Neural progenitor cell (in vitro differentiated cells): ENCODE results near the gene ADCY9. TPM values are rescaled to one million over a fixed set of nuclear protein-coding genes. Genes with fewer than 3 reads are reported as not detected.
A peak's percentile ranks its signal among the peaks of the same experiment; 100 is the strongest.
"Not testable (repeated sequence)": the region's sequence is repeated elsewhere in the genome, so short reads cannot be mapped to it uniquely, and the experiment has no call there.

Experiments used
- DNase-seq: peaks from one replicate; pipeline ENCODE4 v3.0.0-alpha.2; 2016; ENCODE audit warnings: low spot score
- H2AFZ ChIP-seq: fragments of 200-600 bp; sonication (generic); replicated peaks from 2 replicates; pipeline ENCODE4 v1.6.1; 2016; ENCODE audit warnings: antibody characterized with exemption
- H3F3A ChIP-seq: fragments of 200-600 bp; sonication (generic); 2 replicates; pipeline ENCODE4 v1.6.1; 2016; ENCODE audit warnings: antibody characterized with exemption, low read depth
- H3K27ac ChIP-seq: fragments of 200-600 bp; sonication (generic); 2 replicates; pipeline ENCODE4 v1.5.1; 2016; ENCODE audit warnings: mild to moderate bottlenecking
- H3K27me3 ChIP-seq: fragments of 200-600 bp; sonication (generic); 2 replicates; pipeline ENCODE4 v1.6.1; 2016; ENCODE audit warnings: mild to moderate bottlenecking, moderate library complexity
- H3K36me3 ChIP-seq: fragments of 200-600 bp; sonication (generic); 2 replicates; pipeline ENCODE4 v1.5.1; 2016
- H3K4me1 ChIP-seq: fragments of 200-600 bp; sonication (generic); 2 replicates; pipeline ENCODE4 v1.6.1; 2016; ENCODE audit warnings: mixed run types
- H3K4me2 ChIP-seq: fragments of 200-600 bp; sonication (generic); 2 replicates; pipeline ENCODE4 v1.6.1; 2016
- H3K4me3 ChIP-seq: fragments of 200-600 bp; sonication (generic); 2 replicates; pipeline ENCODE4 v1.5.1; 2016
- H3K79me2 ChIP-seq: fragments of 200-600 bp; sonication (generic); 2 replicates; pipeline ENCODE4 v1.6.1; 2016; ENCODE audit warnings: low read depth
- H3K9ac ChIP-seq: fragments of 200-600 bp; sonication (generic); 2 replicates; pipeline ENCODE4 v1.6.1; 2016
- H3K9me3 ChIP-seq: fragments of 200-600 bp; sonication (generic); 2 replicates; pipeline ENCODE4 v1.5.1; 2016; ENCODE audit warnings: low read depth
- H4K20me1 ChIP-seq: fragments of 200-600 bp; sonication (generic); 2 replicates; pipeline ENCODE4 v1.6.1; 2016; ENCODE audit warnings: low read depth
- H3K27ac Mint-ChIP-seq: 3 replicates; pipeline ENCODE4 v1.8.0; 2021; ENCODE audit warnings: mixed read lengths
- H3K27me3 Mint-ChIP-seq: 2 replicates; pipeline ENCODE4 v1.8.0; 2022; ENCODE audit warnings: low read depth, mild to moderate bottlenecking, inconsistent platforms, moderate library complexity, mixed read lengths; ENCODE audit not compliant: insufficient read depth
- H3K36me3 Mint-ChIP-seq: 3 replicates; pipeline ENCODE4 v1.8.0; 2021; ENCODE audit warnings: mixed read lengths
- H3K4me1 Mint-ChIP-seq: 3 replicates; pipeline ENCODE4 v1.8.0; 2021; ENCODE audit warnings: mixed read lengths
- H3K4me3 Mint-ChIP-seq: 3 replicates; pipeline ENCODE4 v1.8.0; 2021; ENCODE audit warnings: mild to moderate bottlenecking, moderate library complexity, mixed read lengths
- H3K9me3 Mint-ChIP-seq: 3 replicates; pipeline ENCODE4 v1.8.0; 2020; ENCODE audit warnings: mixed read lengths
- EZH2 ChIP-seq: fragments of 200-600 bp; sonication (generic); IDR thresholded peaks from 2 replicates; pipeline ENCODE4 v1.6.1; 2017; ENCODE audit warnings: antibody characterized with exemption, mild to moderate bottlenecking, moderate library complexity
- EZH2phosphoT487 ChIP-seq: fragments of 200-600 bp; sonication (generic); IDR thresholded peaks from 2 replicates; pipeline ENCODE4 v1.6.1; 2017; ENCODE audit warnings: antibody characterized with exemption
- total RNA-seq: library from RNA; depleted of rRNA; stranded (reverse); fragments of >200 nt; gene quantifications from 2 replicates; pipeline ENCODE4 v1.2.3, GENCODE V29; 2015; ENCODE audit warnings: low replicate concordance
- TF ChIP-seq, protein P1 (sequence below): fragments of 200-600 bp; sonication (generic); IDR thresholded peaks from 2 replicates; pipeline ENCODE4 v1.5.1; 2017; ENCODE audit warnings: antibody characterized with exemption, mild to moderate bottlenecking

The ADCY9 gene
- total RNA-seq, 1 donor from 2014 or later: 1.2 TPM

DNA sequence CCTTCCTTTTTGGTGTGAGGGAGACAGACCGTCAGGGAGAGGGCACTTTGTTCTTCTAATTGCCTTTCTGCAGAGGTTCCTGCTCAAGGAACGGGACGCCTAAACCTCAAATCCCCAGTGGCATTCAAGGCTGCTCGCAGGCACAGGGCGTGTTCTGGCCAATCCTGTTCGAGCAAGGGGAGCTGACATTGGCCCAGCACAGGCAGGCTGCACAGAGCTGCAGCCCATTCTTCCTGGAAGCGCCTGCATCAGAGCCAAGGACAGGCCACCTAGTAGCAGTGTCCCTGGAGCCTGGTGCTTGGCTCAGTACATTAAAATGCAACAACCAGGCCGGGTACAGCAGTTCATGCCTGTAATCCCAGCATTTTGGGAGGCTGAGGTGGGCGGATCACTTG lies 163.5 kb downstream of the ADCY9 start:
- Histone ChIP-seq H3K4me3 (no peak overlapping the region), H3K79me2 (no peaks in the 10 kb centered on the region), H3F3A (peaks cover 10% of the 10 kb centered on the region), H3K9me3 (no peaks in the 10 kb centered on the region), H3K9ac (no peak overlapping the region), H2AFZ (no peak overlapping the region), H3K27me3 (no peaks in the 10 kb centered on the region), H3K36me3 (no peaks in the 10 kb centered on the region), H3K27ac (no peak overlapping the region), H4K20me1 (no peaks in the 10 kb centered on the region), H3K4me2 (peak overlapping the region; percentile 4), H3K4me1 (peaks cover 12% of the 10 kb centered on the region)
- H3K4me1 Mint-ChIP-seq: peaks cover 27% of the 10 kb centered on the region
- peak; percentile 53 for DNase-seq
- H3K27ac Mint-ChIP-seq: no peak overlapping the region
- no peak overlapping the region for H3K4me3 Mint-ChIP-seq
- no peaks in the 10 kb centered on the region for H3K9me3 Mint-ChIP-seq
- no peaks in the 10 kb centered on the region for H3K36me3 Mint-ChIP-seq
- TF ChIP-seq EZH2phosphoT487 (no peak), EZH2 (no peak)
- TF ChIP-seq, protein P1, sequence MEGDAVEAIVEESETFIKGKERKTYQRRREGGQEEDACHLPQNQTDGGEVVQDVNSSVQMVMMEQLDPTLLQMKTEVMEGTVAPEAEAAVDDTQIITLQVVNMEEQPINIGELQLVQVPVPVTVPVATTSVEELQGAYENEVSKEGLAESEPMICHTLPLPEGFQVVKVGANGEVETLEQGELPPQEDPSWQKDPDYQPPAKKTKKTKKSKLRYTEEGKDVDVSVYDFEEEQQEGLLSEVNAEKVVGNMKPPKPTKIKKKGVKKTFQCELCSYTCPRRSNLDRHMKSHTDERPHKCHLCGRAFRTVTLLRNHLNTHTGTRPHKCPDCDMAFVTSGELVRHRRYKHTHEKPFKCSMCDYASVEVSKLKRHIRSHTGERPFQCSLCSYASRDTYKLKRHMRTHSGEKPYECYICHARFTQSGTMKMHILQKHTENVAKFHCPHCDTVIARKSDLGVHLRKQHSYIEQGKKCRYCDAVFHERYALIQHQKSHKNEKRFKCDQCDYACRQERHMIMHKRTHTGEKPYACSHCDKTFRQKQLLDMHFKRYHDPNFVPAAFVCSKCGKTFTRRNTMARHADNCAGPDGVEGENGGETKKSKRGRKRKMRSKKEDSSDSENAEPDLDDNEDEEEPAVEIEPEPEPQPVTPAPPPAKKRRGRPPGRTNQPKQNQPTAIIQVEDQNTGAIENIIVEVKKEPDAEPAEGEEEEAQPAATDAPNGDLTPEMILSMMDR: no peak
- H3K27me3 Mint-ChIP-seq: peaks cover 6% of the 10 kb centered on the region

DNA sequence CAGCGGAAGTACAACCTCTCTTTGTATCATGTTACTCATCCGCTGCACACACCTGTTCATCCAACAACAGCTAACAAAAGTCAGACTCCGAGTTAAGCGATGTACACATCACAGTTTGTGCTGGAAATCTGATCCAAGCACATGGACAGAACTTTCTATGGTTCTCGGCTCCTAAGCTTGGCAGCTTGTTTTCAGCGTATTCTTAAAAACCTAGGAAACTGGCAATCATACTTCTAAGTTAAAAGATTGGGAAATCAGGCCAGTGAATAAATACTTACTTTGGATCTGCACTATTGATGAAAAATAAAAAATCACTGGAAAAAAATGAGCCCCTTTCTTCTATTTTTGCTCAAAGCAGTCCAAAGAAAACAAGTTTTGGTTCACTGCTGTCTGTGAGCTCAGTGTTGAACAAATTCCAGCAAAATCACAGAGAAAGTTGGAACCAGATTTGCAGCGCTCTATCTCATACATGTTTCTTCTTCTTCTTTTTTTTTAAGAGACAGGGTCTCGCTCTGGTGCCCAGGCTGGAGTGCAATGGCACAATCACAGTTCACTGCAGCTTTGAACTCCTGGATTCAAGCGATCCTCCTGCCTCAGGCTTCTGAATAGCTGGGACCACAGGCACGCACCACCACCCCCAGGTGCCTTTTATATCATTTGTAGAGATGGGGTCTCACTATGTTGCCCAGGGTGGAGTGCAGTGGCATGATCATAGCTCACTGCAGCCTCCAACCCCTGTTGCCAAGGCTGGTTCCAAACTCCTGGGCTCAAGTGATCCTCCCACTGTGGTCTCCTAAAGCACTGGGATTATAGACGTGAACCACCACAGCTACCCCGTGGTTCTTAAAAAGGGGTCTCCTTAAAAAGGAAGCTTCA lies 164.1 kb downstream of the ADCY9 start:
- Mint-ChIP-seq H3K4me1 (peaks cover 23% of the 10 kb centered on the region), H3K36me3 (no peaks in the 10 kb centered on the region), H3K27ac (no peak overlapping the region), H3K27me3 (peaks cover 6% of the 10 kb centered on the region), H3K4me3 (no peak overlapping the region), H3K9me3 (no peaks in the 10 kb centered on the region)
- Histone ChIP-seq H3K36me3 (no peaks in the 10 kb centered on the region), H4K20me1 (no peaks in the 10 kb centered on the region), H3K27me3 (no peaks in the 10 kb centered on the region), H3F3A (peaks cover 10% of the 10 kb centered on the region), H2AFZ (no peak overlapping the region), H3K4me3 (no peak overlapping the region), H3K4me1 (peaks cover 12% of the 10 kb centered on the region), H3K4me2 (peak overlapping the region; percentile 4), H3K27ac (no peak overlapping the region), H3K9ac (no peak overlapping the region), H3K9me3 (no peaks in the 10 kb centered on the region), H3K79me2 (no peaks in the 10 kb centered on the region)
- no peak for DNase-seq
- TF ChIP-seq EZH2phosphoT487 (no peak), EZH2 (no peak)
- TF ChIP-seq, protein P1: no peak

DNA sequence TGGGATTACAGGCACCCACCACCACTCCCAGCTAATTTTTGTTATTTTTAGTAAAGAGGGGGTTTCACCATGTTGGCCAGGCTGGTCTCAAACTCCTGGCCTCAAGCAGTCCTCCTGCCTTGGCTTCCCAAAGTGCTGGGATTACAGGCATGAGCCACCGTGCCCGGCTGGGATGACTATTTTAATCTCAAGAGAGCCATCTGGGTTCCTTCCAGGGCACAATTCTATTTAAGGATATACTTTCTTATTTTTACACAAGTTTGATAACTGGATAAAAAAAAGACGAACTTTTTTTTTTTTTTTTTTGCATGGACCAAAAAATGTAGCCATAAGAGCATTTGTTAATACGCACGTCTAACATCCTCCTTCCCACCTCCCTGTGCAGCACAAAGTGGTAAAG lies 164.9 kb downstream of the ADCY9 start:
- H3K36me3 Mint-ChIP-seq, H3K9me3 ChIP-seq, DNase-seq, H3K4me3 Mint-ChIP-seq, H3K27me3 ChIP-seq, H3K4me3 ChIP-seq, H4K20me1 ChIP-seq, H3K79me2 ChIP-seq, H3K36me3 ChIP-seq, H3K27ac ChIP-seq, H3K4me2 ChIP-seq, H3K27me3 Mint-ChIP-seq, H3K9ac ChIP-seq, H3K9me3 Mint-ChIP-seq, H2AFZ ChIP-seq, H3F3A ChIP-seq, H3K27ac Mint-ChIP-seq: not testable (repeated sequence)
- peaks cover 12% of the 10 kb centered on the region for H3K4me1 ChIP-seq
- peaks cover 23% of the 10 kb centered on the region for H3K4me1 Mint-ChIP-seq
